ENCODE measurements around the gene FAF1. TPM values are rescaled to one million over a fixed set of nuclear protein-coding genes. Genes with fewer than 3 reads are reported as not detected.
A peak's percentile ranks its signal among the peaks of the same experiment; 100 is the strongest.

The FAF1 gene
- total and polyA plus RNA-seq, 9 of the 15 experiments (the other 6 are each of a cell fraction or from before 2014, with no cell fraction given) = 48.7 to 225 (median 118) TPM

GRCh38 chr1:50978852-50979781, 19.1 kb upstream of the FAF1 start (continued):
- no peak for TF ChIP-seq ZBTB49 (CRISPR knock-in tag; IDR thresholded peaks at IDR 0.05; ENCODE audit: borderline replicate concordance)
- peak; percentile 31; the same call in 1 of the 2 replicates for TF ChIP-seq ZNF766 (CRISPR knock-in tag; conservative IDR thresholded peaks at IDR 0.05)
- TF ChIP-seq SRSF1 (IDR thresholded peaks at IDR 0.05; ENCODE audit: low read depth, low read length) = no peak
- no peak for TF ChIP-seq HCFC1 (IDR thresholded peaks at IDR 0.05; ENCODE audit: low read depth, low read length)
- TF ChIP-seq TEAD1 (CRISPR knock-in tag; IDR thresholded peaks at IDR 0.05) = no peak
- TF ChIP-seq CREBBP (IDR thresholded peaks at IDR 0.05; ENCODE audit: low read depth, low read length) = no peak
- TF ChIP-seq NR2C1 (IDR thresholded peaks at IDR 0.05) = no peak
- no peak for TF ChIP-seq NR2C1 (tag; IDR thresholded peaks at IDR 0.05)
- no peak for TF ChIP-seq REST (IDR thresholded peaks at IDR 0.05; ENCODE audit: borderline replicate concordance)
- TF ChIP-seq REST (CRISPR knock-in tag; IDR thresholded peaks at IDR 0.05; ENCODE audit: low read depth) = 0 out of 2 replicates have a peak, but pooled peaks have one; percentile 21
- TF ChIP-seq HBP1 (CRISPR knock-in tag; IDR thresholded peaks at IDR 0.05) = peak; percentile 76; the same call in 1 of the 2 replicates
- TF ChIP-seq GABPA (tag; conservative IDR thresholded peaks at IDR 0.05; ENCODE audit: low read depth) = peak; percentile 15; the same call in 1 of the 2 replicates
- peak; percentile 93; a peak in 3 of 4 replicates for TF ChIP-seq MLLT1 (IDR thresholded peaks at IDR 0.05)

All from K562 (cell line).